HepG2 (cell line): ENCODE results near the gene EFNA3. TPM values are rescaled to one million over a fixed set of nuclear protein-coding genes. Genes with fewer than 3 reads are reported as not detected.

Experiments
- ATAC-seq: fragments of 200-7000 bp; cut with Tn5 transposase; 3 replicates; pipeline ENCODE4 v1.9.1; 2020; ENCODE audit warnings: mild to moderate bottlenecking, moderate library complexity
- BruUV-seq: library from RNA; stranded (reverse); fragments of 400-500 nt; replicated peaks from 2 replicates; lab custom pipeline; 2021; lab: Mats Ljungman, UMichigan
- CTCF ChIA-PET: fragments of 300-600 bp; formaldehyde crosslinking; extraction: SDS; loops from one replicate; lab custom pipeline; 2021; ENCODE audit warnings: low total read pairs, inconsistent platforms, low intra/inter-chr PET ratio; lab: Yijun Ruan, JAX
- POLR2A ChIA-PET: fragments of 350-600 bp; sonication (Branson Sonifier 250); formaldehyde crosslinking; loops from one replicate; lab custom pipeline; 2020; ENCODE audit warnings: antibody characterized with exemption, inconsistent platforms; lab: Yijun Ruan, JAX
- DNase-seq: peaks from one replicate; pipeline ENCODE4 v3.0.0-alpha.2; 2015; ENCODE audit warnings: low spot score
- FAIRE-seq: peaks from 3 replicates; lab custom pipeline; 2011; peaks lifted over from hg19 to GRCh38; lab: Jason Lieb, UNC
- H2AFZ ChIP-seq: one replicate; pipeline ENCODE4 v1.6.1; 2011; ENCODE audit warnings: low read length, inconsistent platforms
- H3K27ac ChIP-seq: fragments of 300-600 bp; 3 replicates; pipeline ENCODE4 v1.8.0; 2011; ENCODE audit warnings: mixed run types, mild to moderate bottlenecking, mixed read lengths, low read length, inconsistent platforms; ENCODE audit not compliant: insufficient read depth; ENCODE audit errors: extremely low read length
- H3K27me3 ChIP-seq, 2 experiments: fragments of 200-600 bp in 1 of 2; 2 replicates in 1 of 2; 3 replicates in 1 of 2; pipeline versions ENCODE4 v1.6.0 to v1.8.0; 2011; ENCODE audit warnings: low read length in 2 of 2, mild to moderate bottlenecking in 2 of 2, moderate library complexity in 2 of 2, inconsistent platforms in 1 of 2; ENCODE audit not compliant: insufficient read depth in 2 of 2, control insufficient read depth in 1 of 2
- H3K36me3 ChIP-seq, 2 experiments: fragments of 200-600 bp in 1 of 2; replicated peaks in 1 of 2; 2 replicates in 1 of 2; 3 replicates in 1 of 2; pipeline versions ENCODE4 v1.5.1 to v1.8.0; 2011; ENCODE audit warnings: low read length in 2 of 2, inconsistent platforms in 1 of 2; ENCODE audit not compliant: insufficient read depth in 2 of 2, control insufficient read depth in 1 of 2
- H3K4me1 ChIP-seq: 2 replicates; pipeline ENCODE4 v1.5.1; 2012; ENCODE audit warnings: low read length, inconsistent platforms; ENCODE audit not compliant: insufficient read depth
- H3K4me2 ChIP-seq: 2 replicates; pipeline ENCODE4 v1.6.0; 2011; ENCODE audit warnings: low read depth, low read length, inconsistent platforms
- H3K4me3 ChIP-seq, 3 experiments: fragments of 200-600 bp in 1 of 3; sonication (generic), shearing (Covaris generic) in 1 of 3; replicated peaks in 1 of 3; 2 replicates each; pipeline ENCODE4 v1.5.1; 2011 to 2016; ENCODE audit warnings: low read length in 3 of 3, inconsistent platforms in 2 of 3, low read depth in 2 of 3, mild to moderate bottlenecking in 2 of 3, control low read depth in 1 of 3, mixed read lengths in 1 of 3; ENCODE audit not compliant: insufficient read depth in 1 of 3
- H3K79me2 ChIP-seq: one replicate; pipeline ENCODE4 v1.6.1; 2011; ENCODE audit warnings: low read length, inconsistent platforms; ENCODE audit not compliant: insufficient read depth
- H3K9ac ChIP-seq: 2 replicates; pipeline ENCODE4 v1.6.0; 2011; ENCODE audit warnings: mild to moderate bottlenecking, low read depth, low read length, inconsistent platforms; ENCODE audit not compliant: insufficient read depth
- H3K9me3 ChIP-seq: 2 replicates; pipeline ENCODE4 v1.5.1; 2012; ENCODE audit warnings: mild to moderate bottlenecking, low read length
- H4K20me1 ChIP-seq: 2 replicates; pipeline ENCODE4 v1.6.0; 2011; ENCODE audit warnings: inconsistent platforms, mild to moderate bottlenecking, low read length, moderate library complexity; ENCODE audit not compliant: insufficient read depth
- FOXK1 ChIP-seq: sonication (generic); formaldehyde crosslinking; IDR thresholded peaks from 2 replicates; pipeline ENCODE4 v1.4.0; 2020; ENCODE audit warnings: low read depth, missing genetic modification reagents, borderline replicate concordance
- HMGA1 ChIP-seq: sonication (generic); formaldehyde crosslinking; conservative IDR thresholded peaks from 2 replicates; pipeline ENCODE4 v1.4.0; 2020; ENCODE audit warnings: missing genetic modification reagents
- KLF13 ChIP-seq: sonication (generic); formaldehyde crosslinking; IDR thresholded peaks from 2 replicates; pipeline ENCODE4 v1.4.0; 2020; ENCODE audit warnings: mild to moderate bottlenecking, missing genetic modification reagents
- KMT2A ChIP-seq: sonication (generic); formaldehyde crosslinking; IDR thresholded peaks from 2 replicates; pipeline ENCODE4 v1.4.0; 2020; ENCODE audit warnings: missing genetic modification reagents
- MYPOP ChIP-seq: sonication (generic); formaldehyde crosslinking; IDR thresholded peaks from 2 replicates; pipeline ENCODE4 v1.8.1; 2023; ENCODE audit warnings: mild to moderate bottlenecking, moderate library complexity, missing genetic modification reagents
- SETDB1 ChIP-seq: sonication (generic); formaldehyde crosslinking; IDR thresholded peaks from 2 replicates; pipeline ENCODE4 v1.5.1; 2020; ENCODE audit warnings: missing genetic modification reagents, mild to moderate bottlenecking, borderline replicate concordance
- STAG1 ChIP-seq: sonication (generic); formaldehyde crosslinking; IDR thresholded peaks from 2 replicates; pipeline ENCODE4 v1.4.0; 2020; ENCODE audit warnings: missing genetic modification reagents
- ZNF124 ChIP-seq: sonication (generic); formaldehyde crosslinking; IDR thresholded peaks from 2 replicates; pipeline ENCODE4 v1.4.0; 2020; ENCODE audit warnings: missing genetic modification reagents
- ZNF256 ChIP-seq: sonication (generic); formaldehyde crosslinking; conservative IDR thresholded peaks from 2 replicates; pipeline ENCODE4 v1.4.0; 2020; ENCODE audit warnings: missing genetic modification reagents
- ZNF589 ChIP-seq: sonication (generic); formaldehyde crosslinking; conservative IDR thresholded peaks from 2 replicates; pipeline ENCODE4 v1.8.0; 2022; ENCODE audit warnings: mild to moderate bottlenecking, moderate library complexity, missing genetic modification reagents
- ZNF598 ChIP-seq: sonication (generic); formaldehyde crosslinking; IDR thresholded peaks from 2 replicates; pipeline ENCODE4 v1.5.1; 2020; ENCODE audit warnings: mild to moderate bottlenecking, missing genetic modification reagents, borderline replicate concordance
- ZNF619 ChIP-seq: sonication (generic); formaldehyde crosslinking; IDR thresholded peaks from 2 replicates; pipeline ENCODE4 v1.4.0; 2020; ENCODE audit warnings: mild to moderate bottlenecking, missing genetic modification reagents
- ZNF672 ChIP-seq: sonication (generic); formaldehyde crosslinking; IDR thresholded peaks from 2 replicates; pipeline ENCODE4 v1.8.1; 2022; ENCODE audit warnings: missing genetic modification reagents
- ZNF747 ChIP-seq: sonication (generic); formaldehyde crosslinking; IDR thresholded peaks from 2 replicates; pipeline ENCODE4 v1.8.1; 2023; ENCODE audit warnings: missing genetic modification reagents, mild to moderate bottlenecking, borderline replicate concordance
- WGBS: methylation state at CpG from one replicate; pipeline ENCODE4 v1.1.6; 2017; ENCODE audit warnings: low lambda C conversion rate; 5-methylcytosine and 5-hydroxymethylcytosine counted together
- in situ Hi-C: cut with HindIII; loops from 2 replicates; pipeline ENCODE4 v1.10.0; 2017; ENCODE audit warnings: low pct_unique_long_range_greater_than_20kb; ENCODE audit not compliant: extremely low pct_ligation_motif_present
- intact Hi-C: fragments of 100-400 bp; cut with micrococcal nuclease; formaldehyde crosslinking; loops from one replicate; pipeline ENCODE4 v1.10.0; 2022; ENCODE audit not compliant: unreplicated experiment
- polyA plus RNA-seq, 8 experiments: library from polyadenylated mRNA; depleted of rRNA in 3 of 8; stranded (reverse) in 7 of 8; unstranded in 1 of 8; fragments of >200 nt; fragmentation: Illumina TruSeq in 4 of 8; extraction: Trizol in 4 of 8; gene quantifications; 2 replicates each; pipeline versions ENCODE4 v1.2.1 to v1.2.3, GENCODE V29; 2011 to 2016; ENCODE audit warnings: low read depth in 4 of 8, missing spikeins in 1 of 8, mixed read lengths in 1 of 8; ENCODE audit not compliant: insufficient read depth in 1 of 8
- total RNA-seq, 5 experiments: library from RNA; depleted of rRNA; stranded (reverse); fragments of >200 nt; fragmentation: Illumina TruSeq; extraction: Trizol; gene quantifications; 2 replicates each; pipeline ENCODE4 v1.2.3, GENCODE V29; 2016; ENCODE audit warnings: low read depth in 1 of 5
- TF ChIP-seq, protein P1 (sequence below): sonication (generic); formaldehyde crosslinking; IDR thresholded peaks from 2 replicates; pipeline ENCODE4 v1.5.0; 2020; ENCODE audit warnings: mild to moderate bottlenecking, missing genetic modification reagents, moderate library complexity
- TF ChIP-seq, protein P2 (sequence below): sonication (generic); formaldehyde crosslinking; IDR thresholded peaks from 2 replicates; pipeline ENCODE4 v1.4.0; 2020; ENCODE audit warnings: missing genetic modification reagents

Gene EFNA3
- total and polyA plus RNA-seq, 2 of the 13 experiments (the other 11 are each of a cell fraction or from before 2014, with no cell fraction given) = 1.0 to 5.7 TPM

DNA sequence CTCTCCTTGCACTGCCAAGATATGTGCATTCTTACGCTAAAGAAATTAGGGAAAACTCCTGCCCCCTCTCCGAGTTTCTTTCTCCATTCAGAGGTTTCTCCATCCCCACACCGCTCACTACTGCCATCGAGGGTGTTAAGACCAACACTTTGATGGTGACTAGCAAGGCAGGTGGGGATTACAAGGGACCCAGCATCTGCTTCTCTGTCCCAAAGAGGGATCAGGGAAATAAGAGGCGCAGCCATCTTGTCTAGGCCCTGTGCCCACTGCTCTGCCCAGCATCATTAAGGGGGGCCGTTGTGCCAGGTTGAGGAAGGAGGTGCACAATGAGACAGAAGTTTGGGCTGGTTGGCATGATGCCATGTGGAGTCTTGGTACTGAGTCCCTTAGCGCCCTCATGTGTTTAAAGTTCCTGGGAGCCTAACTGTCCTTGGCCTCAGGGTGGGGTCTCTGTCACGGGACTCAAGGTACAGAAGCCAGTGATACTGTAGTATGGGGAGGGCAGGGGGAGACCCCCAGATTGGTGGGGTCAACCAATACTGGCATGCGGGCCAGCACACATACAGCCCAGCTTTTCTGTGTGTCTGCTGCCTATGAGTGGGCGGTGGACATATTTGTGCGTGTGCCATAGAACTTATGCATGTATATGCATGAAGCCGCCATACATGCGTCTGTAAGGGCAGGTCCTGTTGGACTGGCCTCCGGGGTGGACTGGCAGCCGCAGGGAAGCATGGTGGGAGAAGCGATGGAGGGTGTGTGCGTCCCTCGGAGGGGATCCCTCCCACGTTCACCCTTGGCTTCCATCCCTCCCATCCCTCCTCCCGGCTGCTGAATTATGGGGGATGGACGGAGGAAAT, 5.5 kb downstream of the EFNA3 start:
- 27% methylated on average over 11 of the region's 21 CpGs for WGBS
- Histone ChIP-seq H3K4me2 (peak overlapping the region; percentile 98), H3K4me1 (peaks cover 91% of the 10 kb centered on the region), H3K79me2 (no peaks in the 10 kb centered on the region), H4K20me1 (peaks cover 4% of the 10 kb centered on the region; the same call in 1 of the 2 replicates), H3K27me3 (peaks cover 26 to 52% of the 10 kb centered on the region in 2 experiments), H3K9me3 (no peaks in the 10 kb centered on the region), H3K27ac (no peak overlapping the region), H3K36me3 (no peaks in the 10 kb centered on the region), H3K9ac (no peak overlapping the region), H2AFZ (no peak overlapping the region), H3K4me3 (peak overlapping the region in 2 of 3 experiments; percentile 75 to 89; a peak in 3 of 6 replicates)
- DNase-seq (peak; percentile 44), FAIRE-seq (no peak), ATAC-seq (peak; percentile 2)
- POLR2A ChIA-PET = interaction anchor here (0.8 to 2.7 kb wide), 13 partner anchors 9 to 123 kb away, joined by 3 to 19 read pairs (median 5); partner anchors contain the start of genes EFNA4 and KRTCAP2
- in situ Hi-C loops (no loop called here), intact Hi-C loops (loop anchor here (1.0 to 10.0 kb wide), 3 partner anchors 22 to 179 kb away; no protein-coding TSS in a partner anchor)
- TF ChIP-seq ZNF747 = 0 out of 2 replicates have a peak, but pooled peaks have one; percentile 3
- peak; percentile 8; the same call in 1 of the 2 replicates for TF ChIP-seq ZNF589 (CRISPR knock-in tag)
- TF ChIP-seq HMGA1 (CRISPR knock-in tag) = no peak
- 0 out of 2 replicates have a peak, but pooled peaks have one; percentile 2 for TF ChIP-seq ZNF598
- peak; percentile 17; the same call in 1 of the 2 replicates for TF ChIP-seq MYPOP
- 0 out of 2 replicates have a peak, but pooled peaks have one; percentile 5 for TF ChIP-seq FOXK1 (CRISPR knock-in tag)
- TF ChIP-seq KMT2A (CRISPR knock-in tag) = no peak
- TF ChIP-seq ZNF672 = 0 out of 2 replicates have a peak, but pooled peaks have one; percentile 3
- TF ChIP-seq, protein P1, sequence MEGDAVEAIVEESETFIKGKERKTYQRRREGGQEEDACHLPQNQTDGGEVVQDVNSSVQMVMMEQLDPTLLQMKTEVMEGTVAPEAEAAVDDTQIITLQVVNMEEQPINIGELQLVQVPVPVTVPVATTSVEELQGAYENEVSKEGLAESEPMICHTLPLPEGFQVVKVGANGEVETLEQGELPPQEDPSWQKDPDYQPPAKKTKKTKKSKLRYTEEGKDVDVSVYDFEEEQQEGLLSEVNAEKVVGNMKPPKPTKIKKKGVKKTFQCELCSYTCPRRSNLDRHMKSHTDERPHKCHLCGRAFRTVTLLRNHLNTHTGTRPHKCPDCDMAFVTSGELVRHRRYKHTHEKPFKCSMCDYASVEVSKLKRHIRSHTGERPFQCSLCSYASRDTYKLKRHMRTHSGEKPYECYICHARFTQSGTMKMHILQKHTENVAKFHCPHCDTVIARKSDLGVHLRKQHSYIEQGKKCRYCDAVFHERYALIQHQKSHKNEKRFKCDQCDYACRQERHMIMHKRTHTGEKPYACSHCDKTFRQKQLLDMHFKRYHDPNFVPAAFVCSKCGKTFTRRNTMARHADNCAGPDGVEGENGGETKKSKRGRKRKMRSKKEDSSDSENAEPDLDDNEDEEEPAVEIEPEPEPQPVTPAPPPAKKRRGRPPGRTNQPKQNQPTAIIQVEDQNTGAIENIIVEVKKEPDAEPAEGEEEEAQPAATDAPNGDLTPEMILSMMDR (CRISPR knock-in tag) = peak; percentile 41
- peak; percentile 7; the same call in 1 of the 2 replicates for TF ChIP-seq ZNF124 (CRISPR knock-in tag)
- no peak for TF ChIP-seq SETDB1 (CRISPR knock-in tag)
- no peak for TF ChIP-seq ZNF256 (CRISPR knock-in tag)
- TF ChIP-seq KLF13 (CRISPR knock-in tag) = 0 out of 2 replicates have a peak, but pooled peaks have one; percentile 34
- TF ChIP-seq, protein P2, sequence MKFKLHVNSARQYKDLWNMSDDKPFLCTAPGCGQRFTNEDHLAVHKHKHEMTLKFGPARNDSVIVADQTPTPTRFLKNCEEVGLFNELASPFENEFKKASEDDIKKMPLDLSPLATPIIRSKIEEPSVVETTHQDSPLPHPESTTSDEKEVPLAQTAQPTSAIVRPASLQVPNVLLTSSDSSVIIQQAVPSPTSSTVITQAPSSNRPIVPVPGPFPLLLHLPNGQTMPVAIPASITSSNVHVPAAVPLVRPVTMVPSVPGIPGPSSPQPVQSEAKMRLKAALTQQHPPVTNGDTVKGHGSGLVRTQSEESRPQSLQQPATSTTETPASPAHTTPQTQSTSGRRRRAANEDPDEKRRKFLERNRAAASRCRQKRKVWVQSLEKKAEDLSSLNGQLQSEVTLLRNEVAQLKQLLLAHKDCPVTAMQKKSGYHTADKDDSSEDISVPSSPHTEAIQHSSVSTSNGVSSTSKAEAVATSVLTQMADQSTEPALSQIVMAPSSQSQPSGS = no peak
- peak; percentile 31; the same call in 1 of the 2 replicates for TF ChIP-seq STAG1 (CRISPR knock-in tag)
- 0 out of 2 replicates have a peak, but pooled peaks have one; percentile 1 for TF ChIP-seq ZNF619
- no TSS peak for BruUV-seq
- CTCF ChIA-PET = interaction anchor here (0.8 to 2.9 kb wide), 8 partner anchors 13 to 83 kb away, joined by 3 to 39 read pairs (median 4); partner anchors contain the start of genes ADAM15, EFNA4 and ZBTB7B
